Measurements from ENCODE around the gene APH1B.

Gene APH1B

GRCh38 chr15:63352808-63353207 lies 75.4 kb downstream of the APH1B start:
- no peak for DNase-seq (ENCODE audit: low read depth in 2 of 2)

DNA sequence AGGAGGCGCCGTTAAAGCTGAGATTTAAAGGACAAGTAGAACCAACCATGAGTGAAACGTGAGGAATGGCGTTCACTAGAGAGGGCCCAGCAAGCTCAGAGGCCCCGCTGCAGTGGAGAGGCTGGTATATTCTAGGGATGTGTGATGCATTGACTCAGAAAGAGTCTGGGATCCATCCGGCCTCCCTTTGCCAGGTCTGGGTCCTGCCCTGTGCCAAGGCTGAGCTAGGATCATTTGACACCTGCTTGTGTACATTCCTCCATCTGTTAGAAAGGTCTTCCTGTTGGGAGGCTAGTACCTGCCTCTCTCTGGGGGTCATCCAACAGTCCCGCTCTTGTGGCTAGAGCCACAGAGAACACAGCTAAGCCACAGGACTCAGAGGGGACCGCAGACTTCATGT lies 75.9 kb downstream of the APH1B start:
- no peak for DNase-seq (ENCODE audit: low read depth in 2 of 2)

GRCh38 chr15:63353887-63354286 lies 76.5 kb downstream of the APH1B start:
- DNase-seq (ENCODE audit: low read depth in 2 of 2), result no peak

GRCh38 chr15:63354821-63355650 lies 77.6 kb downstream of the APH1B start:
- no peak for DNase-seq (ENCODE audit: low read depth in 2 of 2)

GRCh38 chr15:63357061-63357460 lies 79.7 kb downstream of the APH1B start:
- DNase-seq (ENCODE audit: low read depth in 2 of 2), result no peak

DNA sequence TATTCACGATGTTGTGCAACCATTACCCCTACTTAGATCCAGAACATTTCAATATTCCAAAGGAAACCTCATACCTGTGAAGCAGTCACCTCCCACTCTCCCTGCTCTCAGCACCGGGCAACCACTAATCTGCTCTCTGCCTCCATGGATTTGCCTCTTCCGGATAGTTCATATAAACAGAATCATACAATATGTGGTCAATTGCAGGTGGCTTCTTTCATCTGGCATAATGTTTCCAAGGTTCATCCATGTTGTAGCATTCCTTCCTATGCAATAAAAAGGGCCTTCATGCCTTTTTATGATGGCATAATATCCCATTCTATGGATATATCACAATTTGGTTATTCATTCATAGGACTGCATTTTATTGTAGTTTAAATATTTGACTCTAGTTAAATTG lies 80.3 kb downstream of the APH1B start:
- no peak for DNase-seq (ENCODE audit: low read depth in 2 of 2)

GRCh38 chr15:63358241-63359029 lies 81.0 kb downstream of the APH1B start:
- no peak for DNase-seq (ENCODE audit: low read depth in 2 of 2)

Measured in stimulated activated CD8-positive, alpha-beta memory T cell treated with anti-CD3 and anti-CD28 coated beads, Interleukin-15, amount 100 ng/mL, for 48 hours (primary cell).